WTC11 (cell line): ENCODE data around the gene ISCU. TPM values are rescaled to one million over a fixed set of nuclear protein-coding genes. Genes with fewer than 3 reads are reported as not detected.
A peak's percentile ranks its signal among the peaks of the same experiment; 100 is the strongest.

Experiments used
- ATAC-seq: fragments of 200-7000 bp; cut with Tn5 transposase; 2 replicates; pipeline ENCODE4 v1.10.0; 2021; ENCODE audit warnings: mild to moderate bottlenecking, moderate library complexity
- CTCF ChIA-PET: fragments of 300-600 bp; sonication (Branson Sonifier 250); formaldehyde crosslinking; loops from one replicate; lab custom pipeline; 2021; ENCODE audit warnings: antibody characterized with exemption; lab: Charles Lee
- POLR2A ChIA-PET: fragments of 350-600 bp; sonication (Branson Sonifier 250); formaldehyde crosslinking; loops from one replicate; lab custom pipeline; 2021; ENCODE audit warnings: antibody characterized with exemption; lab: Charles Lee
- DNase-seq: peaks from one replicate; pipeline ENCODE4 v3.0.0; 2021; ENCODE audit warnings: low spot score
- H3K27ac Mint-ChIP-seq: 2 replicates; pipeline ENCODE4 v1.8.0; 2021; ENCODE audit warnings: mixed read lengths
- H3K27me3 Mint-ChIP-seq: 2 replicates; pipeline ENCODE4 v1.8.0; 2021; ENCODE audit warnings: low read depth, mild to moderate bottlenecking, moderate library complexity, mixed read lengths
- H3K36me3 Mint-ChIP-seq: 2 replicates; pipeline ENCODE4 v1.8.0; 2021; ENCODE audit warnings: mixed read lengths
- H3K4me1 Mint-ChIP-seq: 2 replicates; pipeline ENCODE4 v1.8.0; 2022; ENCODE audit warnings: mixed read lengths
- H3K4me3 Mint-ChIP-seq: 2 replicates; pipeline ENCODE4 v1.8.0; 2021; ENCODE audit warnings: mild to moderate bottlenecking, moderate library complexity, mixed read lengths
- H3K9me3 Mint-ChIP-seq: 2 replicates; pipeline ENCODE4 v1.8.0; 2021; ENCODE audit warnings: mixed read lengths
- ATF3 ChIP-seq: sonication (generic); formaldehyde crosslinking; conservative IDR thresholded peaks from 2 replicates; pipeline ENCODE4 v1.8.1; 2022; ENCODE audit warnings: mild to moderate bottlenecking, missing genetic modification reagents
- CTCF ChIP-seq: fragments of 200-600 bp; IDR thresholded peaks from 2 replicates; pipeline ENCODE4 v1.8.0; 2022; ENCODE audit warnings: antibody characterized with exemption
- E2F1 ChIP-seq: sonication (generic); formaldehyde crosslinking; IDR thresholded peaks from 2 replicates; pipeline ENCODE4 v1.8.0; 2022; ENCODE audit warnings: mild to moderate bottlenecking, missing genetic modification reagents
- ETV6 ChIP-seq: sonication (generic); formaldehyde crosslinking; IDR thresholded peaks from 2 replicates; pipeline ENCODE4 v1.8.1; 2022; ENCODE audit warnings: mild to moderate bottlenecking, missing genetic modification reagents
- FOXJ3 ChIP-seq: sonication (generic); formaldehyde crosslinking; IDR thresholded peaks from 2 replicates; pipeline ENCODE4 v1.9.0; 2021; ENCODE audit warnings: missing genetic modification reagents, mild to moderate bottlenecking, borderline replicate concordance
- GABPB1 ChIP-seq: sonication (generic); formaldehyde crosslinking; IDR thresholded peaks from 2 replicates; pipeline ENCODE4 v1.8.1; 2023; ENCODE audit warnings: mild to moderate bottlenecking, missing genetic modification reagents
- HMGA2 ChIP-seq: fragments of 250-450 bp; sonication (Bioruptor Pico); IDR thresholded peaks from 2 replicates; pipeline ENCODE4 v1.4.0; 2021; ENCODE audit warnings: mild to moderate bottlenecking, moderate library complexity
- JAZF1 ChIP-seq: fragments of 250-450 bp; sonication (Bioruptor Pico); IDR thresholded peaks from 2 replicates; pipeline ENCODE4 v1.9.0; 2021; ENCODE audit warnings: moderate library complexity, mild to moderate bottlenecking, inconsistent platforms
- NFE2L1 ChIP-seq: sonication (generic); formaldehyde crosslinking; IDR thresholded peaks from 2 replicates; pipeline ENCODE4 v1.8.1; 2023; ENCODE audit warnings: missing genetic modification reagents
- OVOL2 ChIP-seq: fragments of 250-450 bp; sonication (Bioruptor Pico); IDR thresholded peaks from 2 replicates; pipeline ENCODE4 v1.9.0; 2021; ENCODE audit warnings: mild to moderate bottlenecking, borderline replicate concordance
- PREB ChIP-seq: sonication (generic); formaldehyde crosslinking; IDR thresholded peaks from 2 replicates; pipeline ENCODE4 v1.8.1; 2022; ENCODE audit warnings: mild to moderate bottlenecking, missing genetic modification reagents, moderate library complexity, borderline replicate concordance
- RELA ChIP-seq: sonication (generic); formaldehyde crosslinking; IDR thresholded peaks from 2 replicates; pipeline ENCODE4 v1.8.1; 2022; ENCODE audit warnings: missing genetic modification reagents, mild to moderate bottlenecking, borderline replicate concordance
- STAT6 ChIP-seq: sonication (generic); formaldehyde crosslinking; conservative IDR thresholded peaks from 2 replicates; pipeline ENCODE4 v1.8.1; 2023; ENCODE audit warnings: mild to moderate bottlenecking, low read depth, missing genetic modification reagents, moderate library complexity
- USF1 ChIP-seq: sonication (generic); formaldehyde crosslinking; IDR thresholded peaks from 2 replicates; pipeline ENCODE4 v1.8.0; 2022; ENCODE audit warnings: mild to moderate bottlenecking, missing genetic modification reagents
- ZBTB21 ChIP-seq: sonication (generic); formaldehyde crosslinking; IDR thresholded peaks from 2 replicates; pipeline ENCODE4 v1.8.1; 2023; ENCODE audit warnings: mild to moderate bottlenecking, missing genetic modification reagents, borderline replicate concordance
- ZNF121 ChIP-seq: sonication (generic); formaldehyde crosslinking; IDR thresholded peaks from 2 replicates; pipeline ENCODE4 v1.8.0; 2023; ENCODE audit warnings: missing genetic modification reagents
- ZNF138 ChIP-seq: sonication (generic); formaldehyde crosslinking; conservative IDR thresholded peaks from 2 replicates; pipeline ENCODE4 v1.8.1; 2022; ENCODE audit warnings: mild to moderate bottlenecking, moderate library complexity, missing genetic modification reagents
- ZNF671 ChIP-seq: fragments of 250-450 bp; sonication (Bioruptor Pico); IDR thresholded peaks from 2 replicates; pipeline ENCODE4 v1.8.0; 2021; ENCODE audit warnings: mild to moderate bottlenecking
- total RNA-seq: library from RNA; stranded (reverse); gene quantifications from 3 replicates; pipeline ENCODE4 v1.2.3, GENCODE V29; 2021

Gene ISCU
- total RNA-seq, 1 experiment from 2014 or later = 85.9 TPM

- CTCF ChIA-PET = interaction anchor here (1.3 kb wide), 1 partner anchor 10 kb away, joined by 5 read pairs; no protein-coding TSS in a partner anchor
- no peak overlapping the region for H3K27ac Mint-ChIP-seq
- ATAC-seq (no peak), DNase-seq (no peak)
- POLR2A ChIA-PET = no interaction called here
- H3K4me3 Mint-ChIP-seq = no peak overlapping the region
- peaks cover 10% of the 10 kb centered on the region for H3K4me1 Mint-ChIP-seq
- TF ChIP-seq RELA (CRISPR knock-in tag) (no peak), STAT6 (CRISPR knock-in tag) (no peak), ZNF138 (no peak), OVOL2 (CRISPR knock-in tag) (no peak), HMGA2 (no peak), ZBTB21 (CRISPR knock-in tag) (no peak), JAZF1 (CRISPR knock-in tag) (no peak), E2F1 (CRISPR knock-in tag) (no peak), ATF3 (CRISPR knock-in tag) (no peak)
- no peaks in the 10 kb centered on the region for H3K9me3 Mint-ChIP-seq
- no peaks in the 10 kb centered on the region for H3K27me3 Mint-ChIP-seq
- no peaks in the 10 kb centered on the region for H3K36me3 Mint-ChIP-seq
Observed at GRCh38 chr12:108594323-108594903, 32.0 kb downstream of the ISCU start.

- DNase-seq (no peak), ATAC-seq (no peak)
- Mint-ChIP-seq H3K9me3 (no peaks in the 10 kb centered on the region), H3K27ac (no peak overlapping the region), H3K4me1 (peaks cover 5% of the 10 kb centered on the region), H3K27me3 (no peaks in the 10 kb centered on the region), H3K36me3 (no peaks in the 10 kb centered on the region), H3K4me3 (no peak overlapping the region)
- TF ChIP-seq ZNF121 (CRISPR knock-in tag) (no peak), CTCF (no peak), NFE2L1 (CRISPR knock-in tag) (peak; percentile 8; the same call in 1 of the 2 replicates), ETV6 (CRISPR knock-in tag) (no peak)
- POLR2A ChIA-PET = no interaction called here
- CTCF ChIA-PET = interaction anchor here (0.6 to 0.9 kb wide), 3 partner anchors 17 to 374 kb away, joined by 3 to 5 read pairs (median 3); no protein-coding TSS in a partner anchor
Observed at GRCh38 chr12:108594960-108595710, 32.7 kb downstream of the ISCU start.

GRCh38 chr12:108595711-108596647 is 33.6 kb downstream of the ISCU start:
- no peak for TF ChIP-seq ZNF671
- no peak for TF ChIP-seq ZNF138
- TF ChIP-seq ZNF121 (CRISPR knock-in tag) = no peak
- no peak for TF ChIP-seq FOXJ3
- no peak for TF ChIP-seq PREB (CRISPR knock-in tag)
- TF ChIP-seq GABPB1 (CRISPR knock-in tag) = no peak
- no peak for TF ChIP-seq RELA (CRISPR knock-in tag)
- TF ChIP-seq USF1 (CRISPR knock-in tag) = no peak
- Mint-ChIP-seq H3K9me3 (no peaks in the 10 kb centered on the region), H3K27me3 (no peaks in the 10 kb centered on the region), H3K36me3 (no peaks in the 10 kb centered on the region), H3K27ac (no peak overlapping the region), H3K4me1 (peaks cover 5% of the 10 kb centered on the region), H3K4me3 (no peak overlapping the region)
- CTCF ChIA-PET = interaction anchor here (0.8 to 0.9 kb wide), 2 partner anchors 17 to 22 kb away, joined by 3 to 5 read pairs; no protein-coding TSS in a partner anchor
- no peak for DNase-seq
- POLR2A ChIA-PET = no interaction called here
- no peak for ATAC-seq
